Jurkat, Clone E6-1 (cell line): Measurements from ENCODE around the gene CAMK2D.

Experiments used
- DNase-seq: peaks from one replicate; pipeline ENCODE4 v3.0.0-alpha.2; 2011; ENCODE audit warnings: low read depth, low spot score
- H3K4me3 ChIP-seq: 2 replicates; pipeline ENCODE4 v1.5.1; 2011; ENCODE audit warnings: mild to moderate bottlenecking, low read length, control low read depth, moderate library complexity

The CAMK2D gene

GRCh38 chr4:113522433-113522832, 239.1 kb downstream of the CAMK2D start:
- DNase-seq, result no peak
- H3K4me3 ChIP-seq, result no peak overlapping the region

DNA sequence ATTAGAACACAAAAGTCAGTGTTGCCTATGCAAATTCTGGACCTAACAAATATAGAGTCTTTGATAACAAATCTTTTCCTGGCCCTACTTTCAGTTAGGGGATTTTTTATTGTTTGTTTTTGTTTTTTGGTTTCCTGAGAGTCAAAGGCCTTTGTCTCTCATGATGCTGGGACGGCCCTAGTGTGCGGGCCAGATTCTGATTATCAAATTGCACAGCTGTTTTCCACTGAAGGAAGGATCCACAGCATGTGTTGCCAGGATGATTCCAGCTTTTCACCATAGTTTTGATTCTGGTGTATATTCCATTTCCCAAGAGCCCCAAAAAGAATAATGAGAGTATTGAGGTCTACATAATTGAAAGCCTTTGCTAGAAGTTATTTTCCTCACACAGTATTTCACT, 248.2 kb downstream of the CAMK2D start:
- DNase-seq, result no peak

GRCh38 chr4:113512880-113513279, 248.7 kb downstream of the CAMK2D start:
- no peak overlapping the region for H3K4me3 ChIP-seq
- DNase-seq, result no peak

More for the DNA sequence above, 248.2 kb downstream of the CAMK2D start:
- no peak overlapping the region for H3K4me3 ChIP-seq

- no peak overlapping the region for H3K4me3 ChIP-seq
- no peak for DNase-seq
Measured at GRCh38 chr4:113511944-113512343, 249.6 kb downstream of the CAMK2D start.

DNA sequence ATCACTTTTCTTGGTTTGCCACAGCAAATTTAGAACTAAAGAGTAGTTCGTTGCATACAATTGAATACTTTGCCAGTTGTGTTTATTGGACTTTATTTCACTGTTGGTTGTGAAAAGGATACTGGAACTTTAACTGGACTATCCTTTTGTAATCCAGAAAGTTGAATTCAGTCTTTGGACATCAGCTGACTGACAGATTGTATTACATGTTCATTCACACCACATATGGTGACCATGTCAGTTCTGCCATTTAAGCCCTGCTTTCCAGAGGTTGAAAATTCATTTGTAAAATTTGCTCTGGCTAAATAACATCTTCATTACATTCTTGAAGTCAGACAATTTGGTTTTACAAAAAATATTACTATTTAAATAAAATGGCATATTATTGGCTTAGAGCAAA, 251.7 kb downstream of the CAMK2D start:
- H3K4me3 ChIP-seq, result no peak overlapping the region
- DNase-seq, result no peak

DNA sequence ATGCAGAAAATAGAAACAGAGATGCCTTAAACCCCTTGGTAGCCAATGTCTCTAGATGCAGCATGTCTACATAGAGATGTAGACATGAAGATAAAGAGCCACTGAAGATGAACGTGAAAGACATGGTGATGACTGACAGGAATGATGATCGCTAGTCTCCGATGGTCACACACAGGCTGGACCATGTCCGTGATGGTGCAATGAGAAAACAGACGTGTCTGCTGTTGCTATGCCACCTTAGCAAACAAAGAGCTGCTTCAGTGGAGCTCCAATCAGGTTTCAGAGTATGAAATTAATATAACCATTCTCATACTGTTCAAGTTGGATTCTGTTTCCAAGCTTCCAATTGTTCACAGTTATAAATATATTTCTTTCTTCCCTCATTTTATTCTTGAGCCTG, 256.5 kb downstream of the CAMK2D start:
- no peak overlapping the region for H3K4me3 ChIP-seq
- no peak for DNase-seq

DNA sequence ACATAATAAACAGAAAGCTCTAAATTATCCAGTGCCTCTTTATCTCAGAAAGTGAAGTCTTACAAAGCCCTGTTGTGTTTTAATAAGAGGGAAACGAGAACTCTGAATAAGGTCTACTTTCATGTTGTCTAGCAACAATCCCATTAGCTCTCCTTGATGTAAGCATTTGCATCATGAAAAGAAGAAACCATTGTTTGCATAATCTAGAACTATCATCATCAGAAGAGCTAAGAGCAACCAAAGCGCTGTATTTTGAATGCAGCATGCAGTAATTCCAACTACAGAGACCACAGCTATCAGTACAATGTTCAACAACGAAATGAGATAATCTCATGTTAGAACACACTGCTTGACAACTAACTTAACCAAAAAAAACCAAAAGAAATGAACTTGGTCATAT, 257.1 kb downstream of the CAMK2D start:
- no peak overlapping the region for H3K4me3 ChIP-seq
- DNase-seq, result no peak

DNA sequence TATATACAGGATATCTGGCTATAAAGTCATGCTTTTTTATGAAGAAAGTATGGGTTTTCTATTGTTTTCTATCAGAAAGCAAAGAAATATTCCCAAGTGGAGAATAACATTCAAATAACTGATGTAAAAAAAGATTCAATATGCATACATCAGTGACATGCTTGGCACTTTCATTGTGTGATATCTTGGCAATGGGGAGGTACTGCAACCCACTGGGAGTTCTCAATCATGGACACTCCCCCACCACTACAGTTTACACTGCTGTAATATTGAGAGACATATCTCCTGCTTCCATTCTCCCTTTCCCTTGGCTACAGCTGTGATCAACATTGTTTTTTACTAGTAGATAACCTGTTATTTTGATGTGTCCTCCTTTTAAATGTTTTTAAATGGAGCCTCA, 257.8 kb downstream of the CAMK2D start:
- no peak for DNase-seq
- H3K4me3 ChIP-seq, result no peak overlapping the region

DNA sequence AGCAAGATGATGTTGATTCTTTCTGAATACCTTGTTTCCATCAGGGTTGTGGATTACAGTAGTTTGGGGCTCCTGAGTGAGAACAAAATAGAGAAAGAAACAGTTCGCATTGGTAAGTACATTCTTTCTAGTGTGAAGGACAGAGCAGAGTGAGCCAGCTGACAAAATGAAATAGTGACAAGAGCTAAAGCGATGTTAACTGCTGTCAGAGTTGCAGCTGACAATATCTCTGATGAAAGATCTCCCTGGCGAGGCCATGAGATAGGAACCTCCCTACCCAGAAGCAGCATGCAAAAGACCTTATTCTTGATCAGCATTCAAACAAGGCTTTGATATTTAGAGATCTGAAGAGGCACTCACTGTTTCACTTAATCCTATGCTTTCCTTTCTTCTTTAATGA, 258.6 kb downstream of the CAMK2D start:
- no peak overlapping the region for H3K4me3 ChIP-seq
- DNase-seq, result no peak

DNA sequence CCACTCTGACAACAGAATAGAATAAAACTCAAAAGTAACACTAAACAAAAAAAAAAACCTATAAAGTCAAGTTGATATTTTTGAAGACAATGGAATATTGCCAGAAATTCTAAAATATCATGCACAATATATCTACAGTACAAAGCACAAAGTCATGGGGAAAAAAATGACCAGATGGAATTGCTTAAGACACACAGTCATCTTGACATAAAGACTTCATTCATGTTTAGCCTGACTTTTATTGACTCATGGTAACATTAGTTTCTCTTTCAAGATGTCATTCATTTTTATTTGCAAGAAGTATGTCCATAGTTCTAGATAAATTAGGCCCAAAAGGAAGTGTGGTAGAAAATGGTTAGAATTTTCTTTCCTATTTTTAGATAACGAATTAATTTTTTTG, 259.1 kb downstream of the CAMK2D start:
- H3K4me3 ChIP-seq, result no peak overlapping the region
- no peak for DNase-seq

DNA sequence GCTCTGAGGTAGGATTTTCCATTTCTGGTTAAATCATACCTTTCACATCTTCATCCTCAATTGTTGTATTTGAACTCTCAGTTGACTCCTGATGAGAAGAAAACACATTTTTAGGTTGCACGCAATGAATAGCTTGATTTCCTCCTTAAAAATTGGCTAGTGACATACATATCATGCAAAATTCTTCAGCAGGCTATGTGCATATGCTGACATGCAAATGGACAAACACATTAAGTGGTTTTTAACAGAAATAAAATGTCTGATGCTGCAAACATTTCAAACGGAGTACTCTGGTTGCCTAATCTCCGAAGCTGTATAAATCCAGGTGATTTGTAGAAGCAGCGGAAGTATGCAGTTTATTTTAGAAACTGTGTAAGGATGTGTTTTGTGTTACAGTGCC, 261.1 kb downstream of the CAMK2D start:
- DNase-seq, result no peak
- no peak overlapping the region for H3K4me3 ChIP-seq

DNA sequence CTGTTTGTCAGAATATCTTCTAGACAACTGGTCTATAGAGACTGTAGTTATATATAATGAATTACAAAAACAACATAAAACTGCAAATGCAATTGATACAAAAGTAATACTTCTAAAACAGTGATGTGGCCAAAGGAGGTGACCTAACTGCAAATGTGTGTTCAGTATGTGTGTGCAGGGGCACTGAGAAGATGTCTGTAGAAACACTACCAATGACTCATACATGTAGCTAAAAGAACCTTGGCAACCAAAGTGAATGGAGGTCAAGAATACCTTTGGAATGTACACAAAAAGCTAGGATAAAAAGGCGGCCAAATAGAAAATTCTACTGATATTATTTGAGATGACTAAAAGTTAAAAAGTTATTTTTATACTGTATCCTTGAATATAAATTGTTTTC, 261.8 kb downstream of the CAMK2D start:
- DNase-seq, result no peak
- H3K4me3 ChIP-seq, result no peak overlapping the region

DNA sequence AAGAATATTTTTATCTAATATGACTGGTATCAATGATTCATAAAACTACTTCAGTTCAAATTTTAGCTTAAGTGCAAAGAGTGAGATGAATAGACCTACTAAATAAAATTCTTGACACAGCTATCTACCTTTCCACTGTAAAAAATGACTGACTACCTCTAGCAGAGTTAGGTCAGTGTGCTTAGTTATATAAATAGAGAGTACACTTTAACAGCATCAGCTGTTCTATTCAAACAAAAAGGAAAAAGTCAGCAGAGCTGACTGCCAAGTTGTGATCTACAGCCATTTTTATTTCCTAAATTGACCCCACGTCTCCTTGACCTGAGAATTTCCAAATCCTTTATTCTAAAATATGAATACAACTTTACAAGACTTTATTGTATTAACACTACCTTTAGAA, 262.4 kb downstream of the CAMK2D start:
- no peak overlapping the region for H3K4me3 ChIP-seq
- DNase-seq, result no peak

DNA sequence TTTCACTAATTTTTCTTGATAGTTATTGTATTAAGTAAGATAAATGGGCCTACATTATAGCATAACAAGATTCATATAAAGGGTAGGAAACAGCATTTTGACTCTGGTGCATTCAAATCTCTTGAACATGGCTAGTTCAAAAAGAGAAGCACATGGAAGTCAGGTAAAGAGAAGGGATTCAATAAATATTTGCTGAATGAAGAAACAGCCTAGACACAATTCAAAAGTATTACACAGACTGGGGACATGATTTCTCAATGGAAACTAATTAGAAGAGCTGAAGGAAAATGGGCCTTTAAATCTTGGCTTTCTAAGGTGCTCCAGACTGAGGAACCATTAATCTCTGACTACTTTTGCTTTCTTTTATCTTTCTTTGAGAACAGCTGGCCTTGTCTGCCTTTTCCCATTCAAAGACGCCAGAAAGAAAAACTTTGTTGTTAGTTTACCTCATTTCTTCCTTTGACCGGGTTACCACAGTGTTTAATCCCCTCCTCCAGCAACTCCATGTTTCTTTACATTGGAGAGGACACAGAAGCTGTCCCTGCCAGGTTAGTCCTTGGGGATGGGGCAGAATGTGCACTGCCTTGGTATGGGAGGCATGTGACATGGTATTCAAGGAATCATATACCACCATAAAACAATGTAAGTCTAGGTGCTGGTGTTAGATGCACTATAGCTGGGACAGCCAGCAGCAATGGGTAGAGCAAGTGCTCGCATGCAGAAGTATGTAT, 264.2 kb downstream of the CAMK2D start:
- no peak overlapping the region for H3K4me3 ChIP-seq
- DNase-seq, result no peak

DNA sequence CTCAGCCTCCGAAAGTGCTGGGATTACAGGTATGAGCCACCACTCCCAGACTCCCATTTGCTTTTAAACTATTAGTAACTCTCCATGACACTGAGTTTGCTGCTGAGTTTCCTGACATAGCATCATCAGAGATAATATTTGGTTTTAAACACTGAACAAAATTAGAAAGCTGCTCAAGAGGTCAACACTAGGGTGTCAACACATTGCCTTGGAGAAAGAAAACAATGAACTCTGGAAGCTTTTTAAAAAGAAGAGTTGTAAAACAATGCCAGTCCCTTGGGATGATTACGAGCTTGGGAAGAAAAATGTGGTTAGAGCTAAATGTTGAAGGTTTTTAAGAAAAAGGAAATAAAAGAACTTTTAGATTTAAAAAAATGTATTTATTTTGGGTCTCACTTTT, 264.8 kb downstream of the CAMK2D start:
- H3K4me3 ChIP-seq, result no peak overlapping the region
- no peak for DNase-seq

GRCh38 chr4:113495790-113496189, 265.7 kb downstream of the CAMK2D start:
- H3K4me3 ChIP-seq, result no peak overlapping the region
- no peak for DNase-seq

GRCh38 chr4:113483131-113483530, 278.4 kb downstream of the CAMK2D start:
- H3K4me3 ChIP-seq, result no peak overlapping the region
- no peak for DNase-seq

DNA sequence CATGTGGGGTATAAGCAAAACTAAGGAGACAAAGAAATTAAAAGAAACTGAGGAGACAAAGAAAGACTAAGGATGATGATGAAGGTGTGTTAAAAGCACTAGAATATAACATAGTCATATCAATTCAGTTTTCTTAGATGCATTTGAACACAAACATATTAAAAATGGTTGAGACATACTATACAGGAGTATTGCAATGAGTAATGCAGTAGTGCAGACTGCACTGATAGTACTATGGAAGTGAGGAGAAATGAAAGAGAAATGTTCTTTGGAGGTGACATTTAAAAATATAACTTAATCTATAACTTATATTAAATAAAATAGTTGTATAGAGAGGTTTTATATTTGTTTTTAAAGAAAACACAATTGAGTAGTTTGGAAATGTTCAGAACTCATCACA, 279.2 kb downstream of the CAMK2D start:
- H3K4me3 ChIP-seq, result no peak overlapping the region
- no peak for DNase-seq

DNA sequence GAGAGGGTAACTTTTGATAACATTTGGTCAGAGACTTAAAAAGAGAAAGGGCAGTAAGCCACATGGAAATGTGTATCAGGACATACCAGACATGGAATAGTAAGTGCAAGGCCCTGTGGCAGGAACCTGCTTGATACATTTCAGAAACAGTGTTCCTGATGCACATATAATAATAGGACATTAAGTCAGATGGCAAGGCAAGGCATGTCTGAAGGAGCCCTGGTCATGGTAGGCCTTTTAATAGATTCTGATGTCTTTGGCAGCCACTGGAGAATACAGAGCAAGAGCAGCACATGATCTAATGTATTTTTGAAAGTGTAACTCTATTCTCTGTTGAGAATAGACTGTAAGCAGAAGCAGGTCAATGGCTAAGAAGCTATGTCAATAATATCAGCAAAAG, 279.7 kb downstream of the CAMK2D start:
- DNase-seq, result no peak
- H3K4me3 ChIP-seq, result no peak overlapping the region

DNA sequence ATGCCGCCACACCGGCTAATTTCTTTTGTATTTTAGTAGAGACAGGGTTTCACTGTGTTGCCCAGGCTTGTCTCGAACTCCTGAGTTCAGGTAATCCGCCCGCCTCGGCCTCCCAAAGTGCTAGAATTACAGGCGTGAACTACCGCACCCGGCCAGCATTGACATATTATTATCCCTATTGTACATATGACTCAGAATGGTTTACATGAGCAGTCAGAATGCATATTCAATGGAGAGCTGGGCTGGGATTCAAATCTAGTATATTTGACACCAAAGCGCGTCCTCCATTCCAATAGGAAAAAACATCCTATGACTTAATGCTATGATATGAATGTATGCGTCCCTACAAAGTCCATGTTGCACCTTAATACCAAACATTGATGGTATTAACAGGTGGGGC, 281.4 kb downstream of the CAMK2D start:
- no peak for DNase-seq
- H3K4me3 ChIP-seq, result no peak overlapping the region

GRCh38 chr4:113478032-113478431, 283.5 kb downstream of the CAMK2D start:
- H3K4me3 ChIP-seq, result no peak overlapping the region
- DNase-seq, result no peak

GRCh38 chr4:113476800-113477199, 284.7 kb downstream of the CAMK2D start:
- no peak overlapping the region for H3K4me3 ChIP-seq
- DNase-seq, result no peak
